HCT116 (cell line): ENCODE data around the gene C9orf43. TPM values are rescaled to one million over a fixed set of nuclear protein-coding genes. Genes with fewer than 3 reads are reported as not detected.
A peak's percentile ranks its signal among the peaks of the same experiment; 100 is the strongest.

Source experiments
- ATAC-seq: fragments of 200-7000 bp; cut with Tn5 transposase; 2 replicates; pipeline ENCODE4 v1.9.1; 2020; ENCODE audit warnings: mild to moderate bottlenecking, moderate library complexity
- BruUV-seq: library from RNA; stranded (reverse); fragments of 400-500 nt; replicated peaks from 2 replicates; lab custom pipeline; 2021; lab: Mats Ljungman, UMichigan
- CTCF ChIA-PET: fragments of 300-600 bp; sonication (Branson Sonifier 250); formaldehyde crosslinking; loops from one replicate; lab custom pipeline; 2021; ENCODE audit warnings: antibody characterized with exemption; lab: Charles Lee
- POLR2A ChIA-PET: fragments of 300-600, 350-600 bp; sonication (Branson Sonifier 250); formaldehyde crosslinking; loops from one replicate; lab custom pipeline; 2021; ENCODE audit warnings: antibody characterized with exemption; lab: Charles Lee
- RAD21 ChIA-PET, 2 experiments: fragments of 300-600 bp; sonication (Branson Sonifier 250); formaldehyde crosslinking; loops; one replicate each; lab custom pipeline; 2023; ENCODE audit warnings: low total read pairs in 2 of 2; ENCODE audit not compliant: uncharacterized antibody in 2 of 2, unreplicated experiment in 2 of 2, low non-redundant PET in 1 of 2; lab: Charles Lee
- DNase-seq: peaks from one replicate; pipeline ENCODE4 v3.0.0-alpha.2; 2010; ENCODE audit warnings: low read depth, low spot score
- H2AFZ ChIP-seq: fragments of 200-600 bp; shearing (Covaris generic), sonication (generic); 2 replicates; pipeline ENCODE4 v1.6.1; 2017; ENCODE audit warnings: low read depth, mixed run types, mixed read lengths, antibody characterized with exemption, low read length; ENCODE audit not compliant: poor library complexity, severe bottlenecking
- H3K27ac ChIP-seq: 2 replicates; pipeline ENCODE4 v1.5.1; 2012; ENCODE audit warnings: low read depth, low read length
- H3K27me3 ChIP-seq: fragments of 200-600 bp; sonication (generic); 2 replicates; pipeline ENCODE4 v1.6.1; 2016; ENCODE audit warnings: mixed run types, low read length, mixed read lengths; ENCODE audit not compliant: insufficient read depth
- H3K36me3 ChIP-seq, 2 experiments: fragments of 200-500 bp in 1 of 2; fragments of 200-600 bp in 1 of 2; sonication (Bioruptor generic) in 1 of 2; sonication (generic) in 1 of 2; 2 replicates each; pipeline versions ENCODE4 v1.5.1 to v1.6.1; 2014 to 2016; ENCODE audit warnings: low read length in 2 of 2, inconsistent platforms in 1 of 2, mixed read lengths in 1 of 2, mixed run types in 1 of 2; ENCODE audit not compliant: insufficient read depth in 2 of 2, control insufficient read depth in 1 of 2
- H3K4me1 ChIP-seq, 2 experiments: fragments of 200-600 bp in 1 of 2; sonication (generic) in 1 of 2; 2 replicates each; pipeline versions ENCODE4 v1.5.1 to v1.6.1; 2012 to 2017; ENCODE audit warnings: low read length in 2 of 2, inconsistent platforms in 1 of 2, mild to moderate bottlenecking in 1 of 2, mixed read lengths in 1 of 2, mixed run types in 1 of 2, moderate library complexity in 1 of 2; ENCODE audit not compliant: insufficient read depth in 2 of 2, control insufficient read depth in 1 of 2
- H3K4me2 ChIP-seq: fragments of 200-600 bp; sonication (generic); 2 replicates; pipeline ENCODE4 v1.6.1; 2017; ENCODE audit warnings: mixed run types, low read length, mixed read lengths
- H3K4me3 ChIP-seq, 2 experiments: fragments of 200-600 bp in 1 of 2; sonication (generic) in 1 of 2; replicated peaks in 1 of 2; 2 replicates each; pipeline ENCODE4 v1.5.1; 2011 to 2016; ENCODE audit warnings: low read length in 2 of 2, control low read depth in 1 of 2, low read depth in 1 of 2, mild to moderate bottlenecking in 1 of 2, mixed read lengths in 1 of 2, mixed run types in 1 of 2
- H3K79me2 ChIP-seq: fragments of 200-600 bp; sonication (generic); 2 replicates; pipeline ENCODE4 v1.6.1; 2017; ENCODE audit warnings: mild to moderate bottlenecking, mixed run types, low read length, moderate library complexity, mixed read lengths; ENCODE audit not compliant: insufficient read depth
- H3K9ac ChIP-seq: fragments of 200-600 bp; sonication (generic); 2 replicates; pipeline ENCODE4 v1.6.1; 2016; ENCODE audit warnings: low read length, mixed read lengths
- H3K9me2 ChIP-seq: fragments of 200-600 bp; sonication (generic), shearing (Covaris generic); 2 replicates; pipeline ENCODE4 v1.6.1; 2017; ENCODE audit warnings: mixed run types, mild to moderate bottlenecking, moderate library complexity; ENCODE audit not compliant: insufficient read depth
- H3K9me3 ChIP-seq, 2 experiments: fragments of 200-500 bp in 1 of 2; fragments of 200-600 bp in 1 of 2; sonication (Bioruptor generic) in 1 of 2; sonication (generic) in 1 of 2; 2 replicates each; pipeline ENCODE4 v1.6.1; 2014 to 2017; ENCODE audit warnings: low read length in 2 of 2, mixed read lengths in 2 of 2, inconsistent platforms in 1 of 2, low read depth in 1 of 2, mild to moderate bottlenecking in 1 of 2, mixed run types in 1 of 2, moderate library complexity in 1 of 2; ENCODE audit not compliant: control insufficient read depth in 1 of 2, insufficient read depth in 1 of 2
- H4K20me1 ChIP-seq: fragments of 200-600 bp; sonication (generic), shearing (Covaris generic); 2 replicates; pipeline ENCODE4 v1.6.1; 2017; ENCODE audit warnings: mixed run types, mild to moderate bottlenecking, moderate library complexity; ENCODE audit not compliant: insufficient read depth
- CEBPB ChIP-seq: IDR thresholded peaks from 2 replicates; pipeline ENCODE4 v1.6.1; 2012; ENCODE audit warnings: low read depth
- CTCF ChIP-seq, 3 experiments: fragments of 200-600 bp in 1 of 3; sonication (generic) in 1 of 3; IDR thresholded peaks in 2 of 3; conservative IDR thresholded peaks in 1 of 3; 2 replicates each; pipeline ENCODE4 v1.5.1; 2012 to 2017; ENCODE audit warnings: low read depth in 2 of 3, low read length in 2 of 3, antibody characterized with exemption in 1 of 3, borderline replicate concordance in 1 of 3, control low read depth in 1 of 3, mild to moderate bottlenecking in 1 of 3, mixed read lengths in 1 of 3, mixed run types in 1 of 3, moderate library complexity in 1 of 3; ENCODE audit not compliant: insufficient read depth in 1 of 3
- EGR1 ChIP-seq: IDR thresholded peaks from 2 replicates; pipeline ENCODE4 v1.6.1; 2012; ENCODE audit warnings: low read depth
- EZH2 ChIP-seq: fragments of 200-600 bp; sonication (generic); IDR thresholded peaks from 2 replicates; pipeline ENCODE4 v1.6.1; 2017; ENCODE audit warnings: antibody characterized with exemption, mixed run types
- JUND ChIP-seq: IDR thresholded peaks from 2 replicates; pipeline ENCODE4 v1.6.1; 2012
- MAX ChIP-seq: IDR thresholded peaks from 2 replicates; pipeline ENCODE4 v1.6.1; 2012
- POLR2A ChIP-seq: IDR thresholded peaks from 2 replicates; pipeline ENCODE4 v1.7.0; 2011; ENCODE audit warnings: borderline replicate concordance; ENCODE audit not compliant: insufficient read depth, insufficient read length; ENCODE audit errors: extremely low read depth
- RAD21 ChIP-seq: IDR thresholded peaks from 2 replicates; pipeline ENCODE4 v1.6.1; 2012; ENCODE audit warnings: low read depth, mild to moderate bottlenecking
- TCF7L2 ChIP-seq: IDR thresholded peaks from 2 replicates; pipeline ENCODE4 v1.7.0; 2011; ENCODE audit warnings: borderline replicate concordance, inconsistent platforms; ENCODE audit not compliant: insufficient read depth, insufficient read length; ENCODE audit errors: extremely low read depth
- YY1 ChIP-seq: IDR thresholded peaks from 2 replicates; pipeline ENCODE4 v1.6.1; 2011; ENCODE audit warnings: low read length, low read depth, moderate library complexity, mild to moderate bottlenecking; ENCODE audit not compliant: insufficient replicate concordance; ENCODE audit errors: extremely low read depth
- intact Hi-C: fragments of 100-400 bp; cut with micrococcal nuclease; formaldehyde crosslinking; loops from 2 replicates; pipeline ENCODE4 v1.10.0; 2022
- total RNA-seq: library from RNA; stranded (reverse); gene quantifications from one replicate; pipeline ENCODE4 v1.2.1, GENCODE V29; 2021; ENCODE audit not compliant: unreplicated experiment

C9orf43 gene
- total RNA-seq, 1 experiment from 2014 or later = 0.71 TPM

GRCh38 chr9:113456235-113456634 is 45.7 kb downstream of the C9orf43 start:
- Histone ChIP-seq H3K4me2 (no peak overlapping the region), H3K9ac (no peak overlapping the region), H3K4me1 (peaks cover 18 to 23% of the 10 kb centered on the region in 2 experiments), H3K9me3 (no peaks in the 10 kb centered on the region), H2AFZ (peak overlapping the region; percentile 94), H3K9me2 (no peaks in the 10 kb centered on the region), H3K27me3 (no peaks in the 10 kb centered on the region), H3K27ac (peak overlapping the region; percentile 67; the same call in 1 of the 2 replicates), H4K20me1 (no peaks in the 10 kb centered on the region), H3K4me3 (no peak overlapping the region), H3K79me2 (no peaks in the 10 kb centered on the region), H3K36me3 (no peaks in the 10 kb centered on the region)
- ChIA-PET POLR2A (no interaction called here), CTCF (interaction anchor here (1.1 kb wide), 1 partner anchor 136 kb away, joined by 4 read pairs; no protein-coding TSS in a partner anchor), RAD21 (interaction anchor here in 1 of 2 experiments (1.8 kb wide), 1 partner anchor 10 kb away, joined by 4 read pairs; no protein-coding TSS in a partner anchor)
- TF ChIP-seq EGR1 (no peak), JUND (no peak), CEBPB (no peak), YY1 (no peak), POLR2A (no peak), MAX (no peak), TCF7L2 (no peak), EZH2 (no peak), CTCF (IDR thresholded peaks at IDR 0.05 in 2 of 3, conservative IDR thresholded peaks at IDR 0.05 in 1 of 3; ENCODE audit: borderline replicate concordance in 1 of 3, insufficient read depth in 1 of 3, low read depth in 2 of 3, low read length in 2 of 3) (no peak), RAD21 (no peak)
- no TSS peak for BruUV-seq
- no peak for ATAC-seq
- no peak for DNase-seq
- intact Hi-C loops = no loop called here
